OCI-LY1 (cell line): Measurements from ENCODE around the gene LAMA5.
"Not testable (repeated sequence)": the region's sequence is repeated elsewhere in the genome, so short reads cannot be mapped to it uniquely, and the experiment has no call there.

Experiments used
- H2AFZ ChIP-seq: fragments of 200-600 bp; sonication (generic), shearing (Covaris generic); 2 replicates; pipeline ENCODE4 v1.6.0; 2014; ENCODE audit warnings: antibody characterized with exemption, mild to moderate bottlenecking, low read length
- H3F3A ChIP-seq: fragments of 200-600 bp; sonication (generic), shearing (Covaris generic); 2 replicates; pipeline ENCODE4 v1.6.0; 2014; ENCODE audit warnings: mild to moderate bottlenecking, antibody characterized with exemption, low read length, moderate library complexity; ENCODE audit not compliant: insufficient read depth
- H3K27ac ChIP-seq: fragments of 200-600 bp; sonication (generic); 2 replicates; pipeline ENCODE4 v1.5.1; 2014; ENCODE audit warnings: low read length, mixed run types, mild to moderate bottlenecking, low read depth; ENCODE audit not compliant: poor library complexity, severe bottlenecking
- H3K27me3 ChIP-seq: fragments of 200-600 bp; sonication (generic); 2 replicates; pipeline ENCODE4 v1.6.0; 2014; ENCODE audit warnings: antibody characterized with exemption, mild to moderate bottlenecking, low read length, moderate library complexity; ENCODE audit not compliant: insufficient read depth
- H3K36me3 ChIP-seq: fragments of 200-600 bp; sonication (generic); 2 replicates; pipeline ENCODE4 v1.6.1; 2014; ENCODE audit warnings: mild to moderate bottlenecking, antibody characterized with exemption, low read length, moderate library complexity, mixed read lengths; ENCODE audit not compliant: insufficient read depth
- H3K4me1 ChIP-seq: fragments of 200-600 bp; sonication (generic); 2 replicates; pipeline ENCODE4 v1.5.1; 2014; ENCODE audit warnings: mild to moderate bottlenecking, low read length, moderate library complexity; ENCODE audit not compliant: insufficient read depth, severe bottlenecking
- H3K4me2 ChIP-seq: fragments of 200-600 bp; sonication (generic), shearing (Covaris generic); 2 replicates; pipeline ENCODE4 v1.6.1; 2014; ENCODE audit warnings: low read length
- H3K4me3 ChIP-seq: fragments of 200-600 bp; sonication (generic); 2 replicates; pipeline ENCODE4 v1.5.1; 2014; ENCODE audit warnings: low read length, low read depth, mild to moderate bottlenecking, mixed read lengths; ENCODE audit not compliant: poor library complexity, severe bottlenecking
- H3K79me2 ChIP-seq: fragments of 200-600 bp; shearing (Covaris generic); 2 replicates; pipeline ENCODE4 v1.6.1; 2016; ENCODE audit warnings: mixed run types, low read length, mixed read lengths; ENCODE audit not compliant: insufficient read depth
- H3K9ac ChIP-seq: fragments of 200-600 bp; sonication (generic), shearing (Covaris generic); 2 replicates; pipeline ENCODE4 v1.6.1; 2014; ENCODE audit warnings: mild to moderate bottlenecking, low read length, mixed read lengths
- H3K9me2 ChIP-seq: fragments of 200-600 bp; sonication (generic), shearing (Covaris generic); 2 replicates; pipeline ENCODE4 v1.6.1; 2014; ENCODE audit warnings: low read depth, mild to moderate bottlenecking, low read length, mixed read lengths
- H3K9me3 ChIP-seq: fragments of 200-600 bp; shearing (Covaris generic); 2 replicates; pipeline ENCODE4 v1.6.1; 2014; ENCODE audit warnings: low read length, mixed read lengths
- H4K20me1 ChIP-seq: fragments of 200-600 bp; sonication (generic), shearing (Covaris generic); 2 replicates; pipeline ENCODE4 v1.6.0; 2016; ENCODE audit warnings: mild to moderate bottlenecking, low read length; ENCODE audit not compliant: insufficient read depth
- CTCF ChIP-seq: fragments of 200-600 bp; sonication (generic), shearing (Covaris generic); IDR thresholded peaks from 2 replicates; pipeline ENCODE4 v1.5.1; 2017; ENCODE audit warnings: mild to moderate bottlenecking, antibody characterized with exemption, low read length, moderate library complexity, mixed read lengths
- EZH2 ChIP-seq: fragments of 200-600 bp; sonication (generic), shearing (Covaris generic); IDR thresholded peaks from 2 replicates; pipeline ENCODE4 v1.8.0; 2017; ENCODE audit warnings: borderline replicate concordance, mixed run types, mild to moderate bottlenecking, antibody characterized with exemption, low read length, moderate library complexity, mixed read lengths

LAMA5 gene

GRCh38 chr20:62377064-62377461 lies 10.0 kb upstream of the LAMA5 start:
- no peaks in the 10 kb centered on the region for H3K4me1 ChIP-seq
- H3K9ac ChIP-seq, result no peak overlapping the region
- H4K20me1 ChIP-seq, result no peaks in the 10 kb centered on the region
- no peak for TF ChIP-seq CTCF
- no peak for TF ChIP-seq EZH2
- H3K27me3 ChIP-seq, result no peaks in the 10 kb centered on the region
- H3K36me3 ChIP-seq, result peaks cover 8% of the 10 kb centered on the region
- H3K79me2 ChIP-seq, result no peaks in the 10 kb centered on the region
- no peaks in the 10 kb centered on the region for H3F3A ChIP-seq
- H3K27ac ChIP-seq, result no peak overlapping the region
- H2AFZ ChIP-seq, result no peak overlapping the region
- H3K4me3 ChIP-seq, result no peak overlapping the region
- H3K9me2 ChIP-seq, result no peaks in the 10 kb centered on the region
- no peaks in the 10 kb centered on the region for H3K9me3 ChIP-seq
- no peak overlapping the region for H3K4me2 ChIP-seq

DNA sequence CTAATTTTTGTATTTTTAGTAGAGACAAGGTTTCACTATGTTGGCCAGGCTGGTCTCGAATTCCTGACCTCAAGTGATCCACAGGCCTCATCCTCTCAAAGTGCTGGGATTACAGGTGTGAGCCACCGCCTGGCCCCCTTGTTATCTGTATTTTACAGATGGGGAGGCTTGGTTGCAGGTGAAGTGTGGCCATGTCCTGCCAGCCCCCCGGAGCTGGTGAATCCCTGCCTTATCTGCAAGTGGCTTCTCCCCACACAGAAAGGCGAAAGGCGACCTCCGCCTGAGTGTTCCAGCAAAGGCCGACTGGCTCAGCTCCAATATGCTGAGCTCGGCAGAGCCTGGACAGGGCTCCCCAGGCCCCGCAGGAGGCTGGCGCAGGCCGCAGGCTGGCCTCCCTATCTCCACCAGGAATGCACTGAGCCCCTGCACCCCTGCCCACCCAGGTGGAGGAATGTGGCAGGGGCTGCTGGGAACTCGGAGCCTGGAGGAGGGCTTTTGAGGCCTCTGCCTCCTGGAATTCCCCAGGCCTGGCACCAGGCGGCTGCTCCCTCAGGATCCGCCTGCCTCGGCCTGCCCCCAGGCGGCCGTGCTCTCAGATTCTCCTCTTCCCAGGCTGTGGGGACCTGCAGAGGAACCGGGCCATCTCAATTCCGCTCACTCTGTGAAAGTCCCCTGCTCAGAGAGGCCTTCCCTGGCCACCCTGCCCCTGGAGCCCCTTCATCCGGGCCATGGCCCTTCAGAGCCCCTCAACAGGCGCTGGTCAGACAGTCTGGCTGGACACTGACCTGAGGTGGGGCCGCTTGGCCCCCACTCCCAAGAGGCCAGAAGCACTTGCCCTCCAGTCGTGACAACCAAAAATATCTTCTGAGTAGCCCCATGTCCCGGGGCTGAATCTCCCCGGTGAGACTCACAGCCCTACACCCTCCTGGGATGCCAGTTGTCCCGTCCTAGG lies 9.3 kb upstream of the LAMA5 start:
- Histone ChIP-seq H3K9ac (no peak overlapping the region), H3K36me3 (peaks cover 2% of the 10 kb centered on the region; the same call in 1 of the 2 replicates), H3K9me2 (no peaks in the 10 kb centered on the region), H3K9me3 (no peaks in the 10 kb centered on the region), H3K27me3 (no peaks in the 10 kb centered on the region), H4K20me1 (no peaks in the 10 kb centered on the region), H3K79me2 (no peaks in the 10 kb centered on the region), H3K4me2 (no peak overlapping the region), H3K4me3 (no peak overlapping the region), H3F3A (no peaks in the 10 kb centered on the region), H3K4me1 (no peaks in the 10 kb centered on the region), H2AFZ (no peak overlapping the region), H3K27ac (no peak overlapping the region)
- TF ChIP-seq EZH2, result no peak

DNA sequence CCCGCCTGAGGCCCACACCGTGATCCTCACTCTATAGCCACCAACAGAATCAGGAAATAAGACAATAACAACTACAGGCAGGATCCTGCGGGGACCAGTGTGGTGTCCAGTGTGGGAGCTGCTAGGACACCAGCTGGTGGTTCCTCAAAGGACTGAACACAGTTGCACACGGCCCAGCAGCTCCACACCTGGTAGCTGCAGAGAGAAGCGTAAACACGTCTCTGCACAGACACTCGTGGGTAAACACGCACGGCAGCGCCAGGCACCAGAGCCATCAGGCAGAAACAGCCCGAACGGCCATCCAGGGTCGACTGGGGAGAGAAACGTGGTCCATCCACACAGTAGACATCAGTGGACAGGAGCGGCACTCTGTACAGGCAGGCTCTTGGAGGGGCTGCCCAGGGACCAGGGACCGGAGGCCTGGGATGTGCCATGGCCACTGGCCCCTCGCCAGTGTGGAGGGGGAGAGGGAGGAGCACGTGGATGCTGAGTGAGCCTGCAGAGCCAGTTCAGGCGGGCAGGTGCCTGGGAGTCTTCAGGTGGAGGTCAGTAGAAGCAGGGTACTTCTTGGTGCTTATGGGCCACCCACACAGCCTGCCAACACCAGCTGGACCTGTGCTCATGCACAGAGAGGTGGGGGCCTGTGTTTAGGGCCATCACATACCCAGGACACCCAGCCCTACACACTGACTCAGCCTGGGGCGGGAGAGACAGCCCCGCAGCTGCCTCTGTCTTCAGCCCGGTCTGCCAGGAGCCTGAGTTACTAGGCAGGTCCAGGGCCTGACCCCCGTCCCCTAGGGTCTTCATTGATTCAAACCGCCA lies 7.4 kb upstream of the LAMA5 start:
- no peak overlapping the region for H3K4me2 ChIP-seq
- H3K79me2 ChIP-seq, result no peaks in the 10 kb centered on the region
- H3K27ac ChIP-seq, result no peak overlapping the region
- H3K4me1 ChIP-seq, result no peaks in the 10 kb centered on the region
- TF ChIP-seq CTCF (no peak), EZH2 (no peak)
- H3K36me3 ChIP-seq, result no peaks in the 10 kb centered on the region
- no peaks in the 10 kb centered on the region for H3K9me2 ChIP-seq
- no peaks in the 10 kb centered on the region for H4K20me1 ChIP-seq
- no peaks in the 10 kb centered on the region for H3F3A ChIP-seq
- H3K4me3 ChIP-seq, result no peak overlapping the region
- H2AFZ ChIP-seq, result no peak overlapping the region
- H3K9ac ChIP-seq, result no peak overlapping the region
- H3K27me3 ChIP-seq, result 0 out of 2 replicates have a peak, but pooled peaks cover 5% of the 10 kb centered on the region
- H3K9me3 ChIP-seq, result no peaks in the 10 kb centered on the region

GRCh38 chr20:62373631-62374179 lies 6.6 kb upstream of the LAMA5 start:
- not testable (repeated sequence) for H3K27ac ChIP-seq, H3K9me2 ChIP-seq, H3K9ac ChIP-seq, H3K9me3 ChIP-seq, H3F3A ChIP-seq, H3K79me2 ChIP-seq, H3K4me1 ChIP-seq, H3K36me3 ChIP-seq, H4K20me1 ChIP-seq, H3K4me2 ChIP-seq, H3K27me3 ChIP-seq, H3K4me3 ChIP-seq, H2AFZ ChIP-seq
